GM21723 (cell line): ENCODE results near the gene NEU4.
"Not testable (repeated sequence)": the region's sequence is repeated elsewhere in the genome, so short reads cannot be mapped to it uniquely, and the experiment has no call there.

Experiments used
- ATAC-seq: cut with Tn5 transposase; IDR thresholded peaks from one replicate; pipeline ENCODE4 v1.9.1; 2021; ENCODE audit warnings: mild to moderate bottlenecking, moderate library complexity; ENCODE audit not compliant: unreplicated experiment

The NEU4 gene

GRCh38 chr2:241774419-241775222 is 34.4 kb upstream of the NEU4 start:
- ATAC-seq: no peak

DNA sequence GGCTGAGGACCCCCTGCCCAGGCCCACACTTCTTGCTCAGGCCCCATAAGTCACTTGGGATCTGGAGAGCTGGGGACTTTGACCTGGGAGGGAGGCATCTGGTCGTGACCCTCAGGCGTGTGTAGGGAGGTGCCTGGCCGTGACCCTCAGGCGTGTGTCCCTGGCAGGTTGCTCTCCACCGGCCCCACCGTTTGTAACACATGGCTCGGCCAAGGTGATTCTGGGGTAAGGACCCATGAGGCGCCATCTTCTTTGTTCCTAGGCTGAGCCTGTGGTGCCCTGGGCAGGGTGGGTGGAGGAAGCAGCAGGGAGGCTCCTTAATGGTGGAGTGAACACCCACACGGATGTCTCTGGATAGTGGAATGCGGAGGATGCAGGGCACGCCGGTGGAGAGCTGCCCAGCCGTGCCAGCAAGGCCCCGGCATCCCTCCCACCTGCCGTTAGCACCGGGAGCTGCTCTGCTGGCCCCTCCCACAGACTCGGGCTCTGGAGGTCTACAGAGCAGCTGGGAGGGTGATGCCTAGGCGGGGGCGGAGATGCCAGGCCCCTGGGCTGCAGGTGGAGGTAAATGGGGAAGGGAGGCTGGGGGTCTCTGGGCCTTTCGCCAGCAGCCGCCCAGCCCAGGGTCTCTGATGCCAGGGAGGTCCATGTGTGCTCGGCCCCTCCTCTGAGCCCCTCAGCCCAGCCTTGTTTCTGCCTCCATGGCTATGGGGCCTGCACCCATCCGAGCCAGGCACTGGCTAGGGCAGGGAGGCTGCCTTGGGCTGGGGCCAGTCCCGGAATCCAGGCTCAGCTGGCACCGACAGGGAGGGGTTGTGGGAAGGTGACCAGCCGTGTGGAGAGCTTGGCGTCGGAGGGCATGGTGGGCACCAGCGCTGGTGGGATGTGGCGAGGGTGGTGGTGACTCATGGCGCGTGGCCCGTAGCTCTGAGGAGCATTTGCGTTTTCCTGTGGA is 33.5 kb upstream of the NEU4 start:
- ATAC-seq: no peak

GRCh38 chr2:241776336-241777169 is 32.4 kb upstream of the NEU4 start, which contains the start of gene GAL3ST2:
GAL3ST2 (plus strand) TSS chr2:241776822; CDS start chr2:241776956, 134 bp downstream.
- ATAC-seq: no peak

GRCh38 chr2:241777170-241777685 is 31.8 kb upstream of the NEU4 start:
- ATAC-seq: no peak

GRCh38 chr2:241777686-241778627 is 31.0 kb upstream of the NEU4 start:
- no peak for ATAC-seq

GRCh38 chr2:241780939-241781569 is 27.9 kb upstream of the NEU4 start:
- no peak for ATAC-seq

DNA sequence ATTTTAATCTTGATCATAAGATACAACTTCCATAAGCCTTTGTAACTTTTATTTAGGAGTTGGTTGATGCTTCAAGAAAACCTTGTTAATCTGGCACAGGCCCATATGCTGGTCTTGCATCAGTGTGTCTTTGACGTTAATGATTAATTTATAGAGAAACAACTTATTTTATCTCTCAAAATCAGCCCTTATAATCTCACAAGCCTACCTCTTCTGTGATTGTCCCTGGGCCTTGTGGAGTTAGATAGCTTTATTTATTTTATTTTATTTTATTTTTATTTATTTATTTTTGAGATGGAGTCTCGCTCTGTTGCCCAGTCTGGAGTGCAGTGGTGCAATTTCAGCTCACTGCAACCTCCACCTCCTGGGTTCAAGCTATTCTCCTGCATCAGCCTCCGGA is 26.9 kb upstream of the NEU4 start:
- not testable (repeated sequence) for ATAC-seq

DNA sequence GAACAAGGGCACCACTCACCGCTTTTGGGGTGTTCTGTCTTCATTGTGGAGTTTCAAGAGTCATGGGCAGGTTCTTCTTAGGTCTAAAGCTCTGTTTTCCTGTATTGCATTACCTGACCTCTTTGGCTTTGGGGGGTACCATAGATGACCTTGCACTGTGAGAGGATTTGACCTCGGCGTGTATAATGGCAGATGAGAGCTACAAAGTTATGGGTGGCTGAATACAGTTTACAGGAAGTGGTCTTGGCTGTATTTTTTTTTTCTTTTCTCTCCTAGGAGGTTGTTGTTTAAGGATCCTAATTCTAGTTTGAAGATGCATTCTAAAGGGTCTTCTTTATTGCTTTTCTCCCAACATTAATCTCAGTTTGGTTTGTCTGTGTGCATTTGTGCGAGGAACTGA is 20.9 kb upstream of the NEU4 start:
- no peak for ATAC-seq

DNA sequence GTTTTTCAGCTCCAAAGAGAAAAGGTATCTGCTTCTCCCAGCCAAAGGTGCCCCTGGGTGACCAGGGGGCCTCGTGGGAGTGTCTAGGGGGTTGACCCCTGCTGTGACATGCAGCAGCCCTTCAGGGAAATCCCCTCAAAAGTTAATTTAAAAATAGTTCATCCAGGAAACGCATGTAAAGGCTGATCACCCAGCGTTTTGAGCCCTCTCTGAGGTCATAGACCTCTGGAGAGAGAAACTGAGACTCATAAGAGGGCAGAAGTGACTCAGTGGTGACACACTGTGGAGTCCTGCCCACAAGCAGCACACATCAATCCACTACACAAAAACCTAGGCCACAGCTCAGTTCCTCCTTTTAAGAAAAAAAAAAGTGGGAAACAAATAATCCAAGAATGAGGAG is 20.4 kb upstream of the NEU4 start:
- ATAC-seq: no peak

DNA sequence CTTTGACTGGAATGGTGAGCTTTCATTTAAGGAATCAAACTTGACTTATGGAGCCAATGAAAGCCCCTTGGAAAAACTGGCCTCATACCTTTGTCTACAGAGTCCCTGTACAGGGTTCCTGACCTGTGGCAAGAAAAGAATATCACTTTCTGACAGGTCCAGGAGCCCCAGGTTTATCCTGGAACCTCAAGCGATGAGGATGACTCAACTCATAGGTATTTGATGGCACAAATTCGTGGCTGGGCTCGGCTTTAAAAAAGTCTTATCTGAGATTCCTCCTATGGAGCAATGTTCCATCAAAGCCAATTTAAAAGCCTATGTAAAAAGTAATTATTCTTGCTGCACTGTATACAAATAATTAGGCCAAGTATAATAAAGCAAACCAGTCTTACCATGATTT is 17.6 kb upstream of the NEU4 start:
- ATAC-seq: not testable (repeated sequence)

GRCh38 chr2:241793385-241793784 is 15.6 kb upstream of the NEU4 start:
- no peak for ATAC-seq

- ATAC-seq: no peak
These were observed 14.7 kb upstream of the NEU4 start for GRCh38 chr2:241794250-241794823.

GRCh38 chr2:241795021-241795999 is 13.7 kb upstream of the NEU4 start:
- ATAC-seq: no peak

GRCh38 chr2:241796209-241796608 is 12.8 kb upstream of the NEU4 start:
- no peak for ATAC-seq

GRCh38 chr2:241796610-241797138 is 12.3 kb upstream of the NEU4 start:
- ATAC-seq: no peak

DNA sequence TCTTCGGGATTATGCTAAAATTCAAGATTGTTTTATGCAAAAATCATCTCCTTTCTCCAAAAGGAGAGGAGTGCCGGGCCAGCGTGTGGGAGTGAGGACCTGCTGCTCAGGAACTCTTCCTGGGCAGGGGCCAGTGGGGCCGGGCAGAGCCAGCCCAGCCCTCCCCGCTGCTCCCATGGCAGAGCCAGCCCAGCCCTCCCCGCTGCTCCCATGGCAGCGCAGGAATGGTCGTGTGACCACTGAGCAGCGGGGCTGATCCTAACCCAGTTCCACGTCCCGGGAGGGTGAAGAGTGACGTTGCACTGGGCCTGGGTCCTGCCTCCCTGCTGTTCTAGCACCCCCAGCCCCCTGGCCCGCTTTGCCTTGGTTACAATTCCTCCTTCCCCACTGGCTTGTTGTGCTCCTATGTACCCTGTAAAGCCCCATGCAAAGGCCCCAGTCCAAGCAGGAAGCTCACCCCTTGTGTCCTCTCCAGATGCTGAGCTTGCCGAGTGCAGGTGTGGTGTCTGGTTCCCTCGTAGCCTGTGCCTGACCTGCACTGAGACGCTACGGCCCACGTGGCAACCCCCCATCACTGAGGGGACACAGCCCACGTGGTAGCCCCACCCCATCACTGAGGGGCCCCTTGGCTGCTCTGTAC is 11.4 kb upstream of the NEU4 start:
- no peak for ATAC-seq
